ENCODE data around the gene TGFBRAP1.
"Not testable (repeated sequence)": the region's sequence is repeated elsewhere in the genome, so short reads cannot be mapped to it uniquely, and the experiment has no call there.

Gene TGFBRAP1

GRCh38 chr2:105272176-105272575 lies 57.4 kb downstream of the TGFBRAP1 start:
- DNase-seq (ENCODE audit: low spot score), result no peak

- DNase-seq (ENCODE audit: low spot score), result no peak
Observed at GRCh38 chr2:105271393-105272045, 58.0 kb downstream of the TGFBRAP1 start.

- DNase-seq (ENCODE audit: low spot score), result no peak
Observed at GRCh38 chr2:105269426-105269825, 60.1 kb downstream of the TGFBRAP1 start.

GRCh38 chr2:105262651-105263091 lies 66.9 kb downstream of the TGFBRAP1 start:
- DNase-seq (ENCODE audit: low spot score), result no peak

GRCh38 chr2:105261061-105261460 lies 68.5 kb downstream of the TGFBRAP1 start:
- DNase-seq (ENCODE audit: low spot score), result no peak

- no peak for DNase-seq (ENCODE audit: low spot score)
Observed at GRCh38 chr2:105258835-105259350, 70.6 kb downstream of the TGFBRAP1 start.

GRCh38 chr2:105257981-105258380 lies 71.6 kb downstream of the TGFBRAP1 start:
- DNase-seq (ENCODE audit: low spot score), result no peak

GRCh38 chr2:105256431-105257047 lies 73.0 kb downstream of the TGFBRAP1 start:
- DNase-seq (ENCODE audit: low spot score), result no peak

GRCh38 chr2:105255979-105256378 lies 73.6 kb downstream of the TGFBRAP1 start:
- no peak for DNase-seq (ENCODE audit: low spot score)

GRCh38 chr2:105254531-105255210 lies 74.9 kb downstream of the TGFBRAP1 start:
- no peak for DNase-seq (ENCODE audit: low spot score)

GRCh38 chr2:105252271-105252670 lies 77.3 kb downstream of the TGFBRAP1 start:
- DNase-seq (ENCODE audit: low spot score), result no peak

GRCh38 chr2:105251016-105251648 lies 78.4 kb downstream of the TGFBRAP1 start:
- DNase-seq (ENCODE audit: low spot score), result not testable (repeated sequence)

- no peak for DNase-seq (ENCODE audit: low spot score)
Observed at GRCh38 chr2:105249891-105250290, 79.6 kb downstream of the TGFBRAP1 start.

- no peak for DNase-seq (ENCODE audit: low spot score)
Observed at GRCh38 chr2:105249181-105249580, 80.4 kb downstream of the TGFBRAP1 start.

GRCh38 chr2:105248316-105249070 lies 81.0 kb downstream of the TGFBRAP1 start:
- no peak for DNase-seq (ENCODE audit: low spot score)

GRCh38 chr2:105244451-105244850 lies 85.1 kb downstream of the TGFBRAP1 start:
- no peak for DNase-seq (ENCODE audit: low spot score)

GRCh38 chr2:105243961-105244360 lies 85.6 kb downstream of the TGFBRAP1 start:
- DNase-seq (ENCODE audit: low spot score), result no peak

GRCh38 chr2:105242286-105242993 lies 87.1 kb downstream of the TGFBRAP1 start:
- DNase-seq (ENCODE audit: low spot score), result no peak

GRCh38 chr2:105241443-105241842 lies 88.1 kb downstream of the TGFBRAP1 start, which contains the start of gene GPR45:
Gene GPR45, plus strand, starts transcription at chr2:105241743. Its CDS starts 116 bp downstream, at chr2:105241859.
- no peak for DNase-seq (ENCODE audit: low spot score)

GRCh38 chr2:105239924-105240323 lies 89.6 kb downstream of the TGFBRAP1 start:
- DNase-seq (ENCODE audit: low spot score), result no peak

- DNase-seq (ENCODE audit: low spot score), result no peak
Observed at GRCh38 chr2:105238664-105239240, 90.8 kb downstream of the TGFBRAP1 start.

Data from germinal center (tissue), 1 donor.